Left ventricle myocardium inferior (tissue), 1 donor: Measurements from ENCODE around the gene ATRN. TPM values are rescaled to one million over a fixed set of nuclear protein-coding genes. Genes with fewer than 3 reads are reported as not detected.

ENCODE experiments used
- DNase-seq: peaks from one replicate; pipeline ENCODE4 v3.0.0-alpha.2; 2020
- H3K27ac ChIP-seq: fragments of 200-600 bp; replicated peaks from 2 replicates; pipeline ENCODE4 v1.8.0; 2021
- H3K27me3 ChIP-seq: fragments of 200-600 bp; 2 replicates; pipeline ENCODE4 v1.8.0; 2021; ENCODE audit warnings: low read depth
- H3K36me3 ChIP-seq: fragments of 200-600 bp; 2 replicates; pipeline ENCODE4 v1.8.0; 2021
- H3K4me1 ChIP-seq: fragments of 200-600 bp; 2 replicates; pipeline ENCODE4 v1.8.0; 2021
- H3K4me3 ChIP-seq: fragments of 200-600 bp; 2 replicates; pipeline ENCODE4 v1.8.0; 2021; ENCODE audit warnings: mild to moderate bottlenecking, moderate library complexity
- H3K9me3 ChIP-seq: fragments of 200-600 bp; replicated peaks from 2 replicates; pipeline ENCODE4 v1.8.0; 2021
- intact Hi-C: fragments of 100-400 bp; cut with micrococcal nuclease; formaldehyde crosslinking; loops from one replicate; pipeline ENCODE4 v1.11.0; 2022
- total RNA-seq: library from RNA; stranded (reverse); fragmentation: NEBNext Ultra II Directional; extraction: Animal tissue kit (Norgen Biotek cat#: 25700); gene quantifications from one replicate; pipeline ENCODE4 v1.2.1, GENCODE V29; 2021
- TF ChIP-seq, protein P1 (sequence below): fragments of 200-600 bp; IDR thresholded peaks from 2 replicates; pipeline ENCODE4 v1.8.0; 2021; ENCODE audit warnings: antibody characterized with exemption, mild to moderate bottlenecking, borderline replicate concordance
- donor health status: DM: no; HTN: yes; CAD: no; lungs with severe emphysema.

The ATRN gene
- total RNA-seq, 1 donor from 2014 or later = 32.4 TPM

- Histone ChIP-seq H3K27ac (peak overlapping the region; percentile 83), H3K27me3 (peaks cover 63% of the 10 kb centered on the region), H3K4me3 (peak overlapping the region; percentile 72), H3K9me3 (no peaks in the 10 kb centered on the region), H3K36me3 (no peaks in the 10 kb centered on the region), H3K4me1 (peaks cover 44% of the 10 kb centered on the region)
- intact Hi-C loops = no loop called here
- TF ChIP-seq, protein P1, sequence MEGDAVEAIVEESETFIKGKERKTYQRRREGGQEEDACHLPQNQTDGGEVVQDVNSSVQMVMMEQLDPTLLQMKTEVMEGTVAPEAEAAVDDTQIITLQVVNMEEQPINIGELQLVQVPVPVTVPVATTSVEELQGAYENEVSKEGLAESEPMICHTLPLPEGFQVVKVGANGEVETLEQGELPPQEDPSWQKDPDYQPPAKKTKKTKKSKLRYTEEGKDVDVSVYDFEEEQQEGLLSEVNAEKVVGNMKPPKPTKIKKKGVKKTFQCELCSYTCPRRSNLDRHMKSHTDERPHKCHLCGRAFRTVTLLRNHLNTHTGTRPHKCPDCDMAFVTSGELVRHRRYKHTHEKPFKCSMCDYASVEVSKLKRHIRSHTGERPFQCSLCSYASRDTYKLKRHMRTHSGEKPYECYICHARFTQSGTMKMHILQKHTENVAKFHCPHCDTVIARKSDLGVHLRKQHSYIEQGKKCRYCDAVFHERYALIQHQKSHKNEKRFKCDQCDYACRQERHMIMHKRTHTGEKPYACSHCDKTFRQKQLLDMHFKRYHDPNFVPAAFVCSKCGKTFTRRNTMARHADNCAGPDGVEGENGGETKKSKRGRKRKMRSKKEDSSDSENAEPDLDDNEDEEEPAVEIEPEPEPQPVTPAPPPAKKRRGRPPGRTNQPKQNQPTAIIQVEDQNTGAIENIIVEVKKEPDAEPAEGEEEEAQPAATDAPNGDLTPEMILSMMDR = no peak
- DNase-seq = no peak
Measured at GRCh38 chr20:3678856-3679720, 208.3 kb downstream of the ATRN start.

- DNase-seq = peak; percentile 56
- H3K4me1 ChIP-seq = peaks cover 44% of the 10 kb centered on the region
- H3K36me3 ChIP-seq = no peaks in the 10 kb centered on the region
- H3K27ac ChIP-seq = peak overlapping the region; percentile 83
- peak overlapping the region; percentile 72 for H3K4me3 ChIP-seq
- no peaks in the 10 kb centered on the region for H3K9me3 ChIP-seq
- TF ChIP-seq, protein P1 = no peak
- intact Hi-C loops = no loop called here
- H3K27me3 ChIP-seq = peaks cover 53% of the 10 kb centered on the region
Measured at GRCh38 chr20:3679749-3680700, 209.2 kb downstream of the ATRN start.

DNA sequence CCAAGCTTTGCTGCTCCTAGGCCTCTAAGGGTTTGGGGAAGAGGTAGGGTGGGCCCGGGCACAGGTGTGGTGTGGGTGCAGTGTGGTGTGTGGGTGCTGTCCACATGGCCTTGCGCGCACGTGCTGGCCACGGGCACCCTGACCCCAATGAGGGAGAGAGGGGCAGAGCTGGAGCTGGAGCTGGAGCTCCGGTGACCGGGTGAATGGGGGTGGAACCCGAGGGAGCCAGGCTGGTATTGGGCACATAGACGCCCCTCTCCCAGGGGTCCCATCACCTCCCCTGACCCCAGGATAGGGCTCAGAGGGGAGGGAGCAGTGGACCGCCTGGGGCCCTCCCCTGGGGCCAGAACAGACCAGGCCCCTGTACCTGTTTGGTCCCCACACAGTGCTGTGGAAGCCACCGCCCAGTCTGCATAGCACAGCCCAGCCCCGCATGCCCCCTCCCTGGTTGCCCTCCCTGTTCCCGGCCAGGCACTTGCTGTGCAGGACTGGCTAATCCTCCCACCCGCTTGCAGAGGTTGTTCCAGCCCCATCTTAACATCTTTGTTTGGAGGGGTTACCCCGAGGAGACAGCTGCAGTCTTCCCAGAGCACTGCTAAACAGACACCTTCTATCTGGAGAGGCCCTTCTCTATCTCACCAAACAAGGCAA, 210.0 kb downstream of the ATRN start:
- peaks cover 44% of the 10 kb centered on the region for H3K4me1 ChIP-seq
- peaks cover 45% of the 10 kb centered on the region for H3K27me3 ChIP-seq
- H3K27ac ChIP-seq = peak overlapping the region; percentile 83
- peak overlapping the region; percentile 72 for H3K4me3 ChIP-seq
- DNase-seq = no peak
- TF ChIP-seq, protein P1 = no peak
- H3K9me3 ChIP-seq = no peaks in the 10 kb centered on the region
- intact Hi-C loops = no loop called here
- no peaks in the 10 kb centered on the region for H3K36me3 ChIP-seq

GRCh38 chr20:3681352-3681930, 210.6 kb downstream of the ATRN start:
- intact Hi-C loops = no loop called here
- TF ChIP-seq, protein P1 = no peak
- H3K27me3 ChIP-seq = peaks cover 39% of the 10 kb centered on the region
- H3K4me3 ChIP-seq = peak overlapping the region; percentile 72
- no peaks in the 10 kb centered on the region for H3K9me3 ChIP-seq
- no peaks in the 10 kb centered on the region for H3K36me3 ChIP-seq
- H3K27ac ChIP-seq = peak overlapping the region; percentile 83
- DNase-seq = no peak
- H3K4me1 ChIP-seq = peaks cover 47% of the 10 kb centered on the region
